GM18519 (cell line): ENCODE results near the gene ISG15.
"Not testable (repeated sequence)": the region's sequence is repeated elsewhere in the genome, so short reads cannot be mapped to it uniquely, and the experiment has no call there.

Source experiments
- ATAC-seq: cut with Tn5 transposase; IDR thresholded peaks from one replicate; pipeline ENCODE4 v1.9.1; 2021; ENCODE audit warnings: mild to moderate bottlenecking, moderate library complexity; ENCODE audit not compliant: unreplicated experiment, low FRiP score

The ISG15 gene

DNA sequence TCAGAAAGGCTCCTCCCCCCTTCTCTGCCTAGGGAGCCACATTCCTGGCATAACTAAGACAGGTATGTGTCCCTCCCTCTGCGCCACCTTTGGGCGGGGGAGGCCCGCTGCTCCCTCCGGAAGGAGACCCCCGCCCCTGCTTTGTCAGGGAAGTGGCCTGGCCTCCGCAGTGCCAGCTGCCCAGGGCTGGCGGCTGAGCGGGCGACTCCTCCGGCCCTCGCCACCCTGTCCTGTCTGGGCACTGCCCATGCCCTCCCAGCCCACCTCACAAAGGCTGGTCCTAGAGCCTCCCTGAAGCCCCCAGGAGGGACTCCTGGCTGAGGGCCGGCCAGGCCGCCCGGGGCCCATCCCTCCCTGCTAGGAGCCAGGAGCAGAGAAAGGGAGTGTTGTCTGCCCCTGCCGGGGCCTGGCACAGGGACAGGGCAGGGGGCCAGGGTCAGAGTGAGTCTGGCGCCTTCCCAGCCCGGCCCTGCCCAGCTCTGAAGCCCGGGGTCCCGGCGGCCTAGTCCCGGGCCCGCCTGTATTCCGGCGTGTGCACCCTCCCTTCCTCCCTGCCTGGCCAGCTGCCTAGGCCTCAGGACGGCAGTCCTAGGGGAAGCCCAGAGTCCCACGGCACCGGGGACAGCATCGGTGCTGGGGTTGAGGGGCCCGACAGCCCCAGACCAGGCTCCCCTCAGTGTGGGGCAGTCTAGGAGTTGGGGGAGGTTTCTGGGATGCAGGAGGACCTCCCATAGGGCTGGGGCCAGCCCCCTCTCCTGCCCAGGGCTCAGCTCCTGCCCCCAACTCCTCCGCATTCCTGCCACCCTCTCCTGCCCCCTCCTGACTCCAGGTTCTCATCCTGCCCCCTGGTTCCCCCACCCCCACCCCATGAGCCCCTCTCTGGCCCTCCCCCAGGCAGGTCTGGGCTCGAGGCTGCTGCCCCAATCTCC, 11.7 kb downstream of the ISG15 start:
- ATAC-seq, result no peak

DNA sequence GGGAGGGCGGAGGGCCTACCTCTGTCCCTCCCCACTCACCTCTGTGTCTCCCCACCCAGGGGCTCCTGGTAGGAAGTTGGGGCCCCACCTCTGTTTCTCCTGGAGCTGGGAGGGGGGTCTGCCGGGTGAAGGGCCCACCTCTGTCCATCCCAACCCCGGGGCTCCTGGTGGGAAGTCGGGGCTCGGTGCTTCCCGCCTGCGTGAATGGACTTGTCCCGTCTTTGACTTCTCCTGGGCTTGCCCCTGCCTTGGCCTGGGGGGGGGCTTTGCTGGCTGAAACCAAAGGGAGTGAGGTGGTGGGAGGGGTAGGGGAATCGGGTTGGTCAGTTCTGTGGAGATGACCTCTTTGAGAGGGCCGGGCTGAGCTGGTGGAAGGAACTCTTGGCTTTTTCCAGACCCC, 12.4 kb downstream of the ISG15 start:
- ATAC-seq, result no peak

DNA sequence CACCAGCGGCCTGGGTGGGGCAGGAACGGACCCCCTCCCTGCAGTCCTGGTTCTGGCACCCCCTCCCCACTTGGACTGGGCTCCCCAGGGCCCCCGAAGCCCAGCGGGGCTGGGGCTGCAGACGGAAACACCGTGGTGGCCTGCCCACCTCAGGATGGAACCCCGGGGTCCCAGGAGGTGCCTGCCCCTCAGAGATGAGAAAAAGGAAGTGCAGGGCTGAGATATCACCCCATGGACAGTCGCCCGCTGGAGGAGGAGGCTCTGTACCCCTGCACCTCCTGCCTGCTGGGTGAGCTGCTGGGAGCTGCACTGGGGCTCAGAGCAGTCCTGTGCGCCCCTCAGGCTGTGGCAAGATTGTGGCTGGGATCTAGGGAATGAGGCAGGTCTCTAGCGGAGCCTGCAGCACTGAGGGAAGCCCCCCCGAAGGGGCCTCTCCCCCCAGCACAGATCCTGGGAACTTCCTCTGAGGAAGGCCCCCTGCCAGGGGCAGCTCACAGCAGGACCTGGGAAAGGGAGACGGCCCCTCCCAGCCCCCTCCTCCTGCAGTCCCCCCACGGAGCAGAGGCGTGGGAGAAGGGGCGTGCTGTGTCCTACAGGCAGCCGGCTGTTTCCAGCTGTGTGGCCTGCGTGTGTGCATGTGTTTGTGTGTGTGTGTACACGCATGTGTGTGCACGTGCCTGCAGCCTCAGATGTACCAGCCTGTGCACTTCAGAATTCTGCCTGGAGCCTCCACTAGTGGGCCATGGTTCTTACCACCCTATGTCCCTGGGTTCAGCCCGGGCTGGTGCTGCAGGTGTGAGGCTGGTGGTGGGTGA, 13.5 kb downstream of the ISG15 start:
- no peak for ATAC-seq

DNA sequence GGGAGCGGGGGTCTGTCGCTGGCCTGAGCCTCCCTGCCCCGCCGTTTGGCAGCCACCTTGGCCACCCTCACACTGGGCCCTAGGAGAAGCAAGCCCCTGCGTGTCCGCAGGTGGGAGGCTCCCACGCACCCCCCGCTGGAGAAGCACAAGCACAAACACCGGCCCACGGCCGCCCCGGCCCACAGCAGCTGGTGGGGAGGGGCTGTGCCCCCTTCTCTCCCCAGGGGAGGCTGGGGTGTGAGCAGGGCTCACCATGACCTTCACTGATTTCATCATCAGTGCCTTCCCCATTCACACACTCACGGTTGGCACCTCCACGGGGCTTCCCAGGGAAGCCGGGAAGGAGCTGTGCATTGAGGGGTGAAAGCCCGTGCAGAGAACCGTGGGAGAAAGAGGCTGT, 14.5 kb downstream of the ISG15 start:
- ATAC-seq, result no peak

DNA sequence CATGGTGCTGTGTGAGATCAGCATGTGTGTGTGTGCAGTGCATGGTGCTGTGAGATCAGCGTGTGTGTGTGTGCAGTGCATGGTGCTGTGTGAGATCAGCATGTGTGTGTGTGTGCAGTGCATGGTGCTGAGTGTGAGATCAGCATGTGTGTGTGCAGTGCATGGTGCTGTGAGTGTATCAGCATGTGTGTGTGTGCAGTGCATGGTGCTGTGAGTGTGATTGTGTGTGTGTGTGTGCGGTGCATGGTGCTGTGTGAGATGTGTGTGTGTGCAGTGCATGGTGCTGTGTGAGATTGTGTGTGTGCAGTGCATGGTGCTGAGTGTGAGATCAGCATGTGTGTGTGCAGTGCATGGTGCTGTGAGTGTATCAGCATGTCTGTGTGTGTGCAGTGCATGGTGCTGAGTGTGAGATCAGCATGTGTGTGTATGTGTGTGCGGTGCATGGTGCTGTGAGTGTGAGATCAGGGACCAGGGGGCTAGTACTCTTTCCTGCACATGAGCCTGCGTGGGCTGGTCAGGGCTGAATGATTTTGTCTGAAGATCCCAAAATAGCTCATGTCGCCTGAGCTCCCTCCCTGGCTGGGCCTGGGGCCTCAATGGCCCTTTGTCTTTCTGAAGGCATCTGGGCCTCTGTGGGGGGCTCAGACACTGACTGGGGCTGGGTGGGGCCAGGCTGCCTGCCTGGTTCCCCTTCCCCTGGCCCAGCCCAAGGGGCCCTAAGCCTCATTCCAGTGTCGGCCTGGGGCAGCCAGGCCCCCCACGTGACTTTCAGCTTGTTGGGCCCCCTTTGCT, 17.8 kb downstream of the ISG15 start:
- not testable (repeated sequence) for ATAC-seq

DNA sequence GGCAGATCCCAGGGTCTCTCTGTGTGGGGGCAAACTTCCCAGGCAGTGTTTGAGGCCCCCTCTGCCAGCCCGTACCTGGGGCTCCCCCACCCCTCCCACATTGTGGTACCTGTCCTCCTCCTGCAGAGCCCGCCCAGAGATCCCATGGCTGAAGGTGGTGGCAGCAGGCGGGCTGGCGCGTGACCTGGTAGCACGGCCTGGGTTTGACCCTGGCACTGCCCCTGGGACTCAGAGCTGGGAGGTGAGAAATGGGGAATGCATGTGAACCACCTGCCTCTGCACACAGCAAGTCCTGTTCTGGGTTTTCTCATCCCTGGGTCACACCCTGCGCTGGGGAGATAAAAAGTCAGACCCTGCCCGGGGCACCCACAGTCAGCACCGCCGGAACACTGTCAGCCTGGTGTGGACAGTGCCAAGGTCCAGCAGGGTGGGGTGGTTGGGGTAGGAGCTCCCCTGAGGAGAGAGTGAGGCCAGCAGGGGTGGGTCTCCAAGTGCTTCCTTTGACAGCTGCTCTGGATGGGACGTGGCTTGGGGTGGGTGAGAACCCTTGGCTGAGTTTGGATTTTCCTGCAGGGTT, 18.4 kb downstream of the ISG15 start:
- no peak for ATAC-seq

DNA sequence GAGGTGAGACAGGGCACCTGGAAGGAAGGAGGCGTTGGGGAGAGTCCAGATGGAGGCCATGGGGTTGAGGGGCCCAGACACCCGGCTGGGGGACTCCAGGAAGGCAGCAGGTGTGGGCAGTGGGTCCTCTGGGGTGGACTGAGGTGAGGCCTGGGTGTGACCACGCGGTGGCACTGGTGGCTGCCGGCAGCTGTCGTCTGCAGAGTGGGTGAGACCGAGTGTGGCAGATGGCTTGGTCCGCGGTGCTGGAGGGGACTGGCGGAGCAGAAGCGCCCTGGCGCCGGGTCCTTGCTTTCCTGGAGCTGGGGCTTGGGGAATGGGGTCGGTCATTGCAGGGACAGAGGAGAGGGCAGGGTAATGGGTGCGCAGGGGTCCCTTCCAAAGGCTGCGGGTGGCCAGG, 19.1 kb downstream of the ISG15 start:
- ATAC-seq, result no peak

DNA sequence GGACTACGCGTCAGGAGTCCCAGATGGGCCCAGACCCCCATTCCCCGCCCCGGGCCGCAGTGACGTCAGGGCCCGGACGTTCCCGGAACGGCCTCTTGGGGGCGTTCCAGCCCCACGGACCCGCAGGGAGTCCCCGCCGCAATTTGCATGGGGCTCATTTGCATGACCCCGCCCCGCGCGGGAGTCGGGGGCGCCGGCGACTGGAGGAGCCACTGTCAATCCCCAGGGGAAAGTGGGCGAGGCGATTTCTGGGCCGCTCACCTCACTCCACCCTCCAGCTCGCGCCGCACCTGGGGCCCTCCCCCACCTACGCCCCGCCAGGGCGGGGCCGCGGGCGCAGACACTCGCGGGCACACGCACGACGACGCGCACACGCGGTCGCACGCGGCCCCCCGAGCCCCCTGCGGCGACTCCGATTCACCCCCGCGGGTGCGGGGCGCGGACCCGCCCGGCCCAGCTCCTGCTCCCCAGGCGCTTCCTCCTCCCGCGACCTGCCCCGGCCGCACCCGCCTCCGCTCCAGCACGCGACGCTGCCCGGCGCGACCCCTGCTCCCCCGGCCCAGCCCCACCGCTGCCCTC, 19.8 kb downstream of the ISG15 start:
- ATAC-seq, result peak; percentile 74

DNA sequence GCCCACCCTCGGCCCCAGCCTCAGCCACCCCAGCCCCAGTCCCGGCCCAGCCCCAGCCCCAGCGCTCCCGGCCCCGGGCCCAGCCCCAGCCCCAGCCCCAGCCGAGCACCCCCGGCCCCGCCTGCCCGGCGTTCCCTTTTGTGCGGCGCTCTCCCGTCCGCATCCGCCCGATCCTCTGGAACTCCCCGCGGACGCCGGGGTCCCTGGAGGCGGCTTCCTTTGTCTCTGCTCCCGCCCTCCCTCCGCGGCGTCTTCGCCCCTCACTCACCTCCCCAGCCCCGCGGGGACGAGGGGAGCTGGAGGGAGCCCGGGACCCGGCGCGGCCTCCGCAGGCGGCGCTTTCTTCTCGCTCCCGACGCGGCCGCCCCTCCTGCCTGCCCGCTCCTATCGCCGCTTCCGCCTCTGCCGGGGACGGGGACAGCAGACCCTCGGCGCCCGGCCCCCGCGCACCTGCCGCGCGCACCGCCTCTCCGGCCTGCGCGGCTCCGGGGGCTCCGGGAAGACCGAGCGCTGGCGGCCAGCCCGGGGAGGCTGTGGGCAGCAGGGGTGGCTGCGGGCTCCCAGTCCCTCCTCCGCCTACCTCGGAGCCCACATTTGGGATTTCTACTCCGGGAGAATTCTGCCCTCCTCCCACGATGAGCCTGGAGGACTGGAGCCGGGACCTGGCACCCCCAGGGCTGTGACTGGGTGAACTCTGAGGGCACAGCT, 20.6 kb downstream of the ISG15 start:
- no peak for ATAC-seq

DNA sequence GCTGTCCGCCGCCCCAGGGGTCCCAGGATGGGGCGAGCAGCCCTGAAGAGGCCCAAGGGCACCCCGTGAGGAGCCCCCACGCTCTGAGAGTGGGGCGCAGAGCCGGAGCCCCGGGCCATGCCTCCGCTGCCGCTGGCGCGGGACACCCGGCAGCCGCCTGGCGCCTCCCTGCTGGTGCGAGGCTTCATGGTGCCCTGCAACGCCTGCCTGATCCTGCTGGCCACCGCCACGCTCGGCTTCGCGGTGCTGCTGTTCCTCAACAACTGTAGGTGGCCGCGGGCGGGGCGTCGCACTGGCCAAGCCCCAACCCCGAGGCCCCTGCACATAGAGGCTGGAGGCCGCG, 21.1 kb downstream of the ISG15 start:
- ATAC-seq, result no peak

DNA sequence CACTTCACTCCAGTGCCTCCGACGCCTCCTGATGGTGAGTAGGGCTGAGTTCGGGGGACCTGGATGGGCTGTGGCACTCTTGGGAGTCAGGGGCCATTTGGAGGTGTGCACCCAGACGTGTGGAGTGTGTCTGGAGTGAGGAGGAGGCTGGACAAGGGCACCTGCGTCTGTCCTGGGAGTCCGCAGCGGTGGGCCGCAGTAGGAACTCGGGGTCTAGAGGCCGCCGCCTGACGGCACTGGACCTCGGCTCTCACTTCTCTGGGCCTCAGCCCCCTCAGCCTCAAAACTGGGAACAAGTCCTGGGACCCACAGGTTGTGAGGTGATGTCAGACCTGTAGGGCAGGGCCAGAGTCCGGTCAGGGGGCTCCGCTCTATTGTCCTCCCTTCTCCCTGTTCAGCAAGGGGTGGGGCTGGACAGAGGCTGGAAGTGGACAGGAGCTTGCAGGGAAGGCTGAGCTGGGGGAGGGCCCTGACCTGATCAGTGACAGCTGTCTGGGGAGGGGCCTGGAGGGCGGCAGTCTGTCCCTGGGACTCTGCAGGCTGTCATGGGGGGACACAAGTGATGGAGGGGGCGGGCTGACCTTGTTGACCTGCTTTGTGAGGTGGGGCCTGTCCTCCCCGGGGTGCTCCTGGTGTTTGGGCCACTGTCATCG, 22.1 kb downstream of the ISG15 start:
- no peak for ATAC-seq

DNA sequence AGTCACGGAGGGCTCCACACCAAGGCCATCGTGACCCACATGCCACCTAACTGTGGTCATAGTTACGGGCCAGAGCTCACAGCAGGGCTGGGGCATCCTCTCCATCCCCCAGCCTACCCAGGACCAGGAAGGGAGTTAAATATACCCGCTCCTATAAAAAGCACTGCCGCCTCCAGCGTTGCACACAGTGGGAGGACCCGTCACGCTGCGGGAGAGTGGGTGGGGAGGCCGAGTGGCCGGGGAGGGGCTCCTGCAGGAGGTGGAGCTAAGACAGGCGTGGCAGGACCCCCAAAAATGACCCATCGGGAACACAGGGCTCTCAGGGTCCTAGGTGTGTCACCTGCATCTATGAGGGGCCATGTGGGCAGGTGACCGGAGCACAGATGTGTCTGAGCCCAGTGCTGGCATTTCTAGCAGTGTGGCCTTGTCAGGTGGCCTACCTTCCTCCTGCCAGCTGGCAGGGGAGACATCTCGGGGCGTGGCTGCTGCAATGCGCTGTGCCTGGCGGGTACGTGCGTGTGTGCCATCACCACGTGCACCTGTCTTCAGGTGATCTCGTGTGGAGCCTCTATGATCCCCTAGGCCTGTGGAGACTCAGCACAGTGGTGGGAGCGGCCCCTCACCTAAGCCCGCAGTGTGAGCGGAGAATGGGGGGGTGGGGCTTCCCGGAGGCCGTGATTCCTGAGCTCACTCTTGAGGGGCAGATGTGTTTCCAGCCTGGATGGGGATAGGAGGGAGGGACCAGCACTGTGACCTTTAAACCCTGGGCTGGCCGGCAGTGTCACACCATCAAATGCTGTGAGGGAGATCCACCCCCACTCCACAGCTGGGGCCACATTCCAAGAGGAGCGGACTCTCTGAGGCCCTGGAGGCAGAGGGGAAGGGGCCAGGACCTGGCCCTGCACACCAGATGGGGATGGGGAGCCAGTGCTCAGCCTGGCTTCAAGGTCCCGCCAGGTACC, 24.4 kb downstream of the ISG15 start:
- no peak for ATAC-seq

DNA sequence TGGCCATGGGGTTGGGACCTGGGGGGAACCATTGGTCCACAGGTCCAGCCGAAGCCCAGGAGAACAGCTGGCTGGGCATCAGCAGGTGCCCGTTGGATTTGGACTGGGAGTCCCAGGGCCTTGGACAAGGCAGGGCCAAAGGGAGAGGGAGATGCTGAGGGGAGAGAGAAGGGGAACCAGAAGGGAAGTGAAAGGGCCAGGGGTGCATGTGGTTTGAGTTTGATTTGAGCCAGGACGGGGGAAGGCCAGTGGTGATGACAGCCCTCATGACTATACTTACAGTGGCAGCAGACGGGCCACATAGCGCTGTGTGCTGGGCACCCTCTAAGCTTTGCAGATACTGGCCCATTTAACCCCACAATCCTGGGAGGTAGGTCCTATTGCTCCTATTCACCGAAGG, 25.4 kb downstream of the ISG15 start:
- no peak for ATAC-seq

DNA sequence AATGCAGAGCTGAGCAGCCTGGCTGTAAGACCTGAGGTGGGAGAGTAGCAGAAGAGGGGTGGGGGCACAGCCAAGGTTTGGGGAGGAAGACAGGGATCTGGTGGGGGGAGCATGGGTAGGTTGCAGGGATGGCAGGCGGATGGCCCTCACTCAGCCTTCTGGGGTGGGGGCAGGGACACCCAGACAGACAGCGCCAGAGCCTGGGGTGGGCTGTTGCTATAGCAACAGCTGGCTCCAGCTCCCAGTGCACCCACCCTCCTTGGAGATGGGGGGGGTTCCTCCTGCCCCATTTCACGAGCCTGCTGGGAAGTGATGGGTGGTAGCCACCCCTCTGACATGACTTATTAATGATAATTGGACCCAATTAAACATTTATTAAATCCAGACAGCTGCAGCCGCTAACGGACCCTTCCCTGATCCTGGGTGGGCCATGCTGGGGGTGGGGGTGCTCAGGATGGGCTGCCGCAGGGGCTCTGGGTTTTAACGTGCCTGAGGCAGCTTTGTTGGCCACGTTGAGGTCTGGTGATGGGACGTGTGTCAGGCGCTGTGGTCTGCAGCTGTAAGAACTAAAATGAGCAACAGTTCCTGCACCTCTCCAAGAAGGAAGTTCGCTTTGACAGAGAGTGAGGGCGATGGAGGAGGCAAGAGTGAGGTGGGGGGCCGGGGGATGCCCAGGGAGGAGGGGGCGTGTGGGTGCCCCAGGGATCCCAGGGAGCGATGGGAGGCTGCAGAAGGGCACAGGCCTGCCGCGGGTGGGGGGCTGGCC, 26.0 kb downstream of the ISG15 start:
- ATAC-seq, result no peak

DNA sequence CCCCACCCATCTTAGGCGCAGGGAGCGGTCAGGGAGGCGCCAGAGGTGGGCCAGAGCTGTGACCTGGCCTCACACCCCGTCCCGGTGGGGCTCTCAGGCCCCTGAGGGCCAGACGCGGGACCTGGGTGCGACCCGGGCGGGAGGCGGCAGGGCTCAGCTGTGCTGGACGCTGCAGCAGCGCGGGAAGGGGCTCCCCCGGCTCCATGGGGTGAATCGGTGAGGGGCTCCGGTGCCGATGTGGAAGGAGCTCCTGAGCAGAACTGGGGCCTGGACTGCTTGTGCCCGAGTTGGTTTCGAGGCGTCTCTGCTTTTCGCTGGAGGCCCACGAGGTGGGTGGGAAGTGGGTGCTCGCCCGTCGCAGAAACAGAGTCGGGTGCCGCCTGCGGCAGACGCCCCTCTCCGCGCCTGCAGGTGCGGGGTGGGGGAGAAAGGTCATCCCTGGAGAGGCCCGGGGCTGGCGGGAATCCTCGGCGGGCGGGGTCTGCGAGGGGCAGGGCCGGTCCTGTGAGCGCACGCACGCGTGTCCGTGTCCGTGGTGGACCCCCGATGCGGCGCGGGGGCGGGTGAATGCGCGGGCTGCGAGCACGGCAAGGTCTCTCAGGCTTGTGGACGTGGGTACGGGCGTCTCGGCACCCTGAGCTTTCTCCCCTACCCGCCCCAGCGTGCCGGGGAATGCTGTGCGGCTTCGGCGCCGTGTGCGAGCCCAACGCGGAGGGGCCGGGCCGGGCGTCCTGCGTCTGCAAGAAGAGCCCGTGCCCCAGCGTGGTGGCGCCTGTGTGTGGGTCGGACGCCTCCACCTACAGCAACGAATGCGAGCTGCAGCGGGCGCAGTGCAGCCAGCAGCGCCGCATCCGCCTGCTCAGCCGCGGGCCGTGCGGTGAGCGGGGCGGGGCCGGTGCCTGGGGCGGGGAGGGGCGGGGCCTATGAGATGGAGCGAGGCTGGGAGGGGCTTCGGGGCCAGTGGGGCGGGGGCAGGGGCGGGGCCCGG, 27.0 kb downstream of the ISG15 start:
- ATAC-seq, result no peak

DNA sequence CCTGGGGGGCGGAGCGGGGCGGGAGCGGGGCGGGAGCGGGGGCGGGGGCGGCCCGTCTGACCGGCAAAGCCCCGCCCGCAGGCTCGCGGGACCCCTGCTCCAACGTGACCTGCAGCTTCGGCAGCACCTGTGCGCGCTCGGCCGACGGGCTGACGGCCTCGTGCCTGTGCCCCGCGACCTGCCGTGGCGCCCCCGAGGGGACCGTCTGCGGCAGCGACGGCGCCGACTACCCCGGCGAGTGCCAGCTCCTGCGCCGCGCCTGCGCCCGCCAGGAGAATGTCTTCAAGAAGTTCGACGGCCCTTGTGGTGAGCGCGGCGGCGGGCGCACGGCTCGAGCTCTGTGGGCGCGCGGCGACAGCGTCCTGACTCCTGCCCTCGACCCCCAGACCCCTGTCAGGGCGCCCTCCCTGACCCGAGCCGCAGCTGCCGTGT, 27.8 kb downstream of the ISG15 start:
- no peak for ATAC-seq
